ENCODE results near the gene HMMR.

Gene HMMR

GRCh38 chr5:163459462-163459818 lies 992 bp upstream of the HMMR start:
- DNase-seq (ENCODE audit: low read depth): no peak

DNA sequence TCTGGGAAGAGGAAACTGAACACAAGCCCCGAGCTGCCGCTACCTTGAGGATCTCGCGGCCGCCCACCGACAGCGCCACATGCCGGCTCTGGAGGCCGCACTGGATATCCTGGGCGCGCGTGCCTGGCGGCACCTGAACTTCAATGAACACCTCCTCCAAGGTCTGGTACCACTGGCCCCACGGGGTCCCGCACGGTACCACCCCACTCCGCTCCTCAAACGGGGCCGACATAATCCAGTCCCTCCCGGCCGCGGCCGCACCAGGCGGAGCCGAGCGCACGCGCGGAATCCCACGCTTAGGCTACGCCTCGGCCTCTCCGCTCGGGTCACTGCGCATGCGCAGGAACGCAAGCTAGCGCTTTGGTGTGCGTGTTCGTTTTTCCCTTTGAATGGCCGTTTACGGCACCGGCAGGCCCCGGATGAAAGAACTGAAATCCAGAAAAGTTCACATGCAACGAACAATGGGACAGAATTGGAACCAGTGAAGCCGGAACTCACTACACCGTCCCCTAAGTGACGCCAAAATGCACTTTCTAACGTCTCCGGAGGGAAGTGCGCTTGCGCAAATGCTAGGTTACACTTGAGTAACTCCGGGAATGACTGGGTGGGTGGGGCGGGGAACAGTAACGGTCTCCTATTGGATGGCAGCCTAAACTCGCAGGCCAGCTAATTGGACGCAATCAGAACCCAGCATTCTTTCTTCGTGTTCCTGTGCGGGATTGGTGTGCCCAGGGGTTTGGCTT lies 442 bp upstream of the HMMR start, which contains the start of gene NUDCD2:
TSS of gene NUDCD2 (minus strand) at position 284 of the 743 bp plus-strand sequence. CDS start at position 232, 52 bp downstream.
- DNase-seq (ENCODE audit: low read depth): peak; percentile 88

- DNase-seq (ENCODE audit: low read depth): no peak
These were observed 2.6 kb downstream of the HMMR start for GRCh38 chr5:163463063-163463435.

GRCh38 chr5:163467682-163468081 lies 7.2 kb downstream of the HMMR start:
- DNase-seq (ENCODE audit: low read depth): no peak

- no peak for DNase-seq (ENCODE audit: low read depth)
These were observed 13.3 kb downstream of the HMMR start for GRCh38 chr5:163473635-163474243.

DNA sequence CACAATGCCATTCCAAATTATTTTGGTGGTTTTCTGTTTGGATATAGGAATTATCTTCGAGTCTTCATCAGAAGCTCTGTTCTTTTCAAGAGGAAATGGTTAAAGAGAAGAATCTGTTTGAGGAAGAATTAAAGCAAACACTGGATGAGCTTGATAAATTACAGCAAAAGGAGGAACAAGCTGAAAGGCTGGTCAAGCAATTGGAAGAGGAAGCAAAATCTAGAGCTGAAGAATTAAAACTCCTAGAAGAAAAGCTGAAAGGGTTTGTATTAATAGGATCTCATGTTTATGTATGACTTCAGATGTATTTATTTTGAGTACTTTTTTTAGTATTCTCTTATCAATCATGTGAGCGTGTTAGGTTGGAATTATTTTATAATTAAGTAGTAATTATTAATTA lies 15.0 kb downstream of the HMMR start:
- no peak for DNase-seq (ENCODE audit: low read depth)

DNA sequence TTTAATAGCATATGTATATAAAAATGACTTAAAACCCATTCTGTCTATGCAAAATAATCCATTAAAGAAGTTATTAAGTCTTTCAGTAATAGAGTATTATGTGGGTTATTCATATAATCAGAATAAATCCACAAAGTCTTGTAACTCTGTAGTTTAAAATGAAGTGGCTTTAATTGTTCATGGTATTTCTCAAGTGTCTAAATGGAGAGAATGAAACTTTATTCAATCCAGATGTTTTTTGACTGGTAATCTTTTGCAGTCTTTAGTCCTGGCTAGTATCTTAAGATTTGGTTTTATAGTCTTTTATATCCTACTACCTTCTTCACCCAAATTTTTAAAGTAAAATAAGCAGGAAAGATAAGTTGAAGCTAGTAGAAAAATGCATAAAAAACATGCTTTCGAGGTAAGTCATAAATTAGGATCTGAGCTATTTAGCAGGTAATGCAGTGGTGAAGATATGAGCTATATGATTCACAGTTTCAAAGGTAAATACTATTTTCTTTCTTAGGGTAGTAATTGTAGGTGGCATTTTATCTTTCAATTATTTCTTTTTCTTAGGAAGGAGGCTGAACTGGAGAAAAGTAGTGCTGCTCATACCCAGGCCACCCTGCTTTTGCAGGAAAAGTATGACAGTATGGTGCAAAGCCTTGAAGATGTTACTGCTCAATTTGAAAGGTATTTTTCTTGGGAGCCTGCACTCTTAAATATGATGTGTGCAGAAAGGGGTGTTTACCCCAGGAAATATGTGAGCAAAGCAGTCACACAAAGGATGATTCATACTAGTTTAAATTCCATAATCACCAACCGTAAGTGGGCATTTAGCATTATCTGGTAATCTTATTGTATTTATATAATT lies 17.9 kb downstream of the HMMR start:
- no peak for DNase-seq (ENCODE audit: low read depth)

- no peak for DNase-seq (ENCODE audit: low read depth)
These were observed 18.5 kb downstream of the HMMR start for GRCh38 chr5:163478982-163479271.

DNA sequence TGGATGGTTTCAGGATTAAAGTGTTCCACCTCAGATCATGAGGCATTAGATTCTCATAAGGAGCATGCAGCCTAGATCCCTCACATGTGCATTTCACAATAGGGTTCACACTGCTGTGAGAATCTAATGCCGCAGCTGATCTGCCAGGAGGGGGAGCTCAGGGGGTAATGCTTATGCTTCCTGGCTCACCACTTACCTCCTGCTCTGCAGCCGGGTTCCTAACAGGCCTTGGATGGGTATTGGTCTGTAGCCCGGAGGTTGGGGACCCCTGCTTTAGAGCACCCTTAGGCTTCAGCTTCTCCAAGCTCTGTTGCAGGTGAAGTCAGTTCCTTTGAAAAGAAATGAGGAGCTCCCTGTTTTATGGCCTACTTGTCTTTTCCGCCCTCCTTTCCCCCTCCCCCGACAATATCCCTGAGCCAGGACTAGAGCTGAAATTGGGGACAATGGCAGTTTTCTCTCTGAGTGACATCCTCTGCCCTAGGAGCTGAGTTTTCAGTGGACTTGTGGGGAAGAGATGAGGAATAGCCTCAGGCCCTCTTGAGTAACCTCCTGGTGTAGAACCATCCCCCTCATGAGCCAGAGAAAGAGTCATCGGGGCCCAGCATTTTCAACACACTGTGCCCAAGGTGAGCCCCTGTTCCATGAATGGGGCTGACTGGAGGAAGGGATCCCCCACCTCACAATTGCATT lies 28.8 kb downstream of the HMMR start:
- no peak for DNase-seq (ENCODE audit: low read depth)

DNA sequence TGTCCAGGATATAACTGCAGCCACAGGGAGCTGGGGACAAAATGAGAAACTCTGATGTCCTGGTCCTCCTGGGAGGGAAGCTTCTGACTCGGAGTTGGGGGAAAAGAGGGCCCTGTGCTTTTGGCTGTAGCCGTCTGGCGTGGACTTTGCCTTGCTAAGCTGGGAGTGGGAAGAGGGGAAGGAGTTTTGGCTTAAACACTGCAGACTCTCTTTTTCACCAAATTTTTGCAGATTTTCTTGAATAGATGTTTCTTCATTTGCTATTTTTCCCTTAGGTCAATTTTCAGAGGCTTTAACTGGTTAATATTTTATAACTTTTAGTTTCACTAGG lies 29.3 kb downstream of the HMMR start:
- DNase-seq (ENCODE audit: low read depth): no peak

DNA sequence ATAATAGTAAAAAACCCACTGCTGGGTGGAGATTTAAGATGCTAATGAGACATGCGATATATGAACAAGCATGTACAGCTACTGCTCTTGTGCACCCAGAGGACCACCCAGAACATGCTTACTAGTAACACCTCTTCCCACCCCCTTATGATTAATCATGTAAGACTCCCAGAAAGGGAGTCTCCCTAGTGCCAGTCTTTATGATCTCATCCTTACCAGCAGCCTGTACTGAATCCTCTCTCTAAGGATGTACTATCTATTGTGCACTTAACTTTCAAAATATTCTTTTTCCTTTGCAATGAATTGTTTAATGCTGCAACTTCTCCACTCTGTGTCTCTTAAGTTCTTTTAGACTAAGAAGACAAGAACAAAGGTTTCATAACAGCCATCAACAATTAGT lies 35.9 kb downstream of the HMMR start:
- no peak for DNase-seq (ENCODE audit: low read depth)

- DNase-seq (ENCODE audit: low read depth): no peak
These were observed 36.9 kb downstream of the HMMR start for GRCh38 chr5:163497315-163497714.

DNA sequence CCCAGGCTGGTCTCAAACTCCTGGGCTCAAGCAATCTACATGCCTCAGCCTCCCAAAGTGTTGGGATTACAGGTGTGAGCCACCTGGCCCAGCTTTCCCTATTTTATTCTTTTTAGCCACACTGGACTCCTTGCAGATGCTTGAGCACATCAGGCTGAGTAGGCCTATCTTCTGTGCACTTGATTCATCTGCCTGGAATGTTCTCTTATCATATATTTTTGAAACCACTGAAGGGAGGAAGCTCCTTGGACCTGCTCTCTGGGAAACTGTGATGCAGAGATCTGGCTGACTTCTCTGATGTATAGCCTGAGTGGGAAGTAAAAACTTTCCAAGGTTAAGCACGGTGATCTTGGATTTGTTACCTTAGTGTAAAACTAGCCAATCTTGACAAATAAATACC lies 38.5 kb downstream of the HMMR start:
- no peak for DNase-seq (ENCODE audit: low read depth)

DNA sequence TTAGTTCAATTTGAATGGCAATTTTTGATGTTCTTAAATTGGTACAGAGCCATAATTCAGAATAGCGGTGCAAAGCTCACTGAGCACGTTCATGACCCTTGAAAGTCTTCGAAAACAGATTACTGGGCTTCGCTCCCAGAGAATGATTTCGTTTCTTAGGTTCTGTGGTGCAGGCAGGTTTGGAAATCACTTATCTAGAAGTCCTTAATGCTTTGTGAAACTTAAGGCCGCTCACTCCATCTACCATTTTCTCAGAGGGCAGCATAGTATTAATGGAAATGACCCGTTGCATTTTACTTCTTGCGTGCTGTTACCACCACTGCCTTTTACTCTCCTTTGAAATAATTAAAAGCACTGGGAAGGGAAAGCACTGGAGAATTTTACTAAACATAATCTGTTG lies 42.1 kb downstream of the HMMR start:
- no peak for DNase-seq (ENCODE audit: low read depth)

- no peak for DNase-seq (ENCODE audit: low read depth)
These were observed 43.0 kb downstream of the HMMR start for GRCh38 chr5:163503106-163504078.

DNA sequence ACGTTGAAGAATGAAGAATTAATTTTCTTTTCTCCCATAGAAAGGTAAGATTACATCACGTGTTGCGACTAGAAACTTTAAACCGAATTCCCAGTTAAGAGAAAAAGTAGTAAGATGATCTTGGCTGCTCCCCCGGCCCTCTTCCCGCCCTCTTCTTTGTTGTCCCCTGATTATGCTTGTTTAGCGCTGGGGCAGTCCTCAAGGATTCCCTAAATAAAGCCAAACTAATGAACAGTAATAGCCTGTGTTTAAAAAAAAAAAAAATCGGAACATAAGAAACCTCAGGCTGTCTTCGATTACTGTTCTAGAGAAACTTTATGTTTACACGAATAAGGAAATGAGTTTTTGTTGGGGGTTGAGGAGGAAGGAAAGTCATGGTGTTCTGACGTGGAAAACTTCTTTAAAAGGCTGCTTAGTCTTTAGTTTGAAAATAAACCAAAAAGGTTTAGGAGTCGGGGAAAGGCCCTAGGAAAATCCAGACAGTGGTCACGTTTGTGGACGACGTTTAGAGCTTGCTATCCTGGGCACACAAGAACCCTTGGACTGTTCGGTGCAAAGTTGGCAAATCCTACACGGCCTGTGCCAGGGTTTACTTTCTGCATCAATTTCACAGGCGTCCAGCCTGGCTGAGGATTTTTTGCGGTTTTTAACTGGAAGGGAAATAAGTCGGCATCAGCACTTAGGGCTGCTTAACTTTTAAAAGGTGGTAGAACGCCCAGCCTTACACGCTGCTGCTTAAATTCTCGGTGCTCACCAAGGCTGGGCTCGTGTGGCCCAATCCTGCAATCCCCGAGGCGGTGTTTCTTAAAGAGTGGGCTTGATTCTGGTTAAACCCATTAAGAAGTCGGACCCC lies 43.9 kb downstream of the HMMR start:
- DNase-seq (ENCODE audit: low read depth): no peak

DNA sequence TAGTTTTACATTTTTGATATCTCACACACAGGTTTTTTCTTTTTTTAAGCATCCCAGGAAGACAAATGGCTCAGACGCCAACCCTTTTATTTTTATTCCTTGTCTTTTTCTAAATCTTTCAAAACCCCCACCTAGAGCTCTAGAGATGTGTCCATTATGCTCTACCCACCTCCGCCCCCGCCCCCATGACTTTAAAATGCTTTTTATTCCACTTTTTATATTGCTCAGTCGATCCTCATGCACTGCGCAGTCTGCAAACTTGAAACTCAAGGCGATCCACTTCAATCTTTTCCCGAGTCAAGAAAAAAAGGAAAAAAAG lies 44.6 kb downstream of the HMMR start:
- DNase-seq (ENCODE audit: low read depth): no peak

GRCh38 chr5:163505368-163506094 lies 45.1 kb downstream of the HMMR start, which contains the start of gene MAT2B:
TSS of gene MAT2B (plus strand) at chr5:163505619. CDS start at chr5:163505687, 68 bp downstream.
- DNase-seq (ENCODE audit: low read depth): peak; percentile 93

GRCh38 chr5:163506095-163506457 lies 45.6 kb downstream of the HMMR start:
- DNase-seq (ENCODE audit: low read depth): no peak

DNA sequence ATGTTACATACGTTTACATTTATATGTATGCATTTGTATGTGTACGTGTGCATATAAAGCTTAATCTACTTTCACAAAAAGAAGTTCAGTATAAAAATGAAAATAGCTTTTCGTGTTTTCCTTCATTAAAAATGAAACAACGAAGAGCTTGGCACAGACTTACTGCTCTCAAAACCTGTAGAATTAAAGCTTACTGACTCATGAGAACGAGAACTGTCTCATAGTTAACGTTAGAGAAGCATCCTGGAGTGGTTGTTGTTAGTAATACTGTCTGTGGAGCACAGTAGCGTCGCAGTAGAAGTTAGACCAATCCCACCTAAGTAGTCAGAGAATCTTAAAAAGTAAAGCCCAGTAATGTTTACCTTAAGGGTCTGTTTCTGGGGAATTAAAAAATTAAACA lies 46.3 kb downstream of the HMMR start:
- DNase-seq (ENCODE audit: low read depth): no peak

Data from T-helper 22 cell (primary cell).